Measurements from ENCODE around the gene PIK3IP1.
"Not testable (repeated sequence)": the region's sequence is repeated elsewhere in the genome, so short reads cannot be mapped to it uniquely, and the experiment has no call there.

PIK3IP1 gene

DNA sequence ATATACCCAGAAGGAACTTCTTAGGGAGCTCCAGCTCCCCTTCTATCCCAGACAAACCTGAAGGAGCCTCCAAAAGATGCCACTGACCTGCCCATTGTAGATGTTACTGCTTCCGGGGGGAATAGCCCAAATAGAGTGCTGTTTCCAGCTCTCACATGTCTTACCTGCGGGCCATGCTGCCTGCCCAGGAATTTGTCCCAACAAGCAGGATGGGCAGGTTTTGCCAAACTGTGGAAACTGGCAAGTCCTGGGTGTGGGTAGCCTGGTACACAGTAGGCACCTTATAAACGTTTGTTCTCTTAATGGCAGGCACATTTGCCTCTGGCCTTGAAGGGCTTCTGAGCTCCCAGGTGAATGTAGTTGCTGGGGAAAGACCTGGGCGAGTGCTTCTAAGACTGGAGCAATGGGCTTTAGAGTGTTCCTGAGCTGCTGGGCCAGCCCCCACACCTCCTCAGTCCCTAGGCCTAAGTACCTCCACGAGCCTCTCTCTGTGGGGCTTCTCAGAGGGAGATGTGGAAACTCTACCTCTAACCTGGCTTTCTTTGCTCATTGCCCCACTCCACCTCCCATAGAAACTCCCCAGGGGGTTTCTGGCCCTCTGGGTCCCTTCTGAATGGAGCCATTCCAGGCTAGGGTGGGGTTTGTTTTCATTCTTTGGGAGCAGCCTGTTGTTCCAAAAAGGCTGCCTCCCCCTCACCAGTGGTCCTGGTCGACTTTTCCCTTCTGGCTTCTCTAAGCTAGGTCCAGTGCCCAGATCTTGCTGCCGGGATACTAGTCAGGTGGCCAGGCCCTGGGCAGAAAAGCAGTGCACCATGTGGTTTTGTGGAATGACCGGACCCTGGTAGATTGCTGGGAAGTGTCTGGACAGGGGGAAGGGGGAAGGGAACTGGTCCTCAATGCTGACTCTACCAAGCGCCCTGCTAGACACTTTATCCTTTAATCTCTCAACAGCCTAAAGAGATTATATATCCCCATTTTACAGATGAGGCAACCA is 43.0 kb downstream of the PIK3IP1 start:
- no peak for DNase-seq

- peak; percentile 88 for DNase-seq
Observed at GRCh38 chr22:31248138-31248745, 44.0 kb downstream of the PIK3IP1 start.

- no peak for DNase-seq
Observed at GRCh38 chr22:31247726-31248125, 44.6 kb downstream of the PIK3IP1 start.

- no peak for DNase-seq
Observed at GRCh38 chr22:31246687-31247086, 45.6 kb downstream of the PIK3IP1 start.

- DNase-seq = not testable (repeated sequence)
Observed at GRCh38 chr22:31245998-31246397, 46.3 kb downstream of the PIK3IP1 start.

- DNase-seq = no peak
Observed at GRCh38 chr22:31244943-31245451, 47.3 kb downstream of the PIK3IP1 start.

- no peak for DNase-seq
Observed at GRCh38 chr22:31244046-31244942, 48.0 kb downstream of the PIK3IP1 start.

- DNase-seq = no peak
Observed at GRCh38 chr22:31243339-31244045, 48.8 kb downstream of the PIK3IP1 start.

DNA sequence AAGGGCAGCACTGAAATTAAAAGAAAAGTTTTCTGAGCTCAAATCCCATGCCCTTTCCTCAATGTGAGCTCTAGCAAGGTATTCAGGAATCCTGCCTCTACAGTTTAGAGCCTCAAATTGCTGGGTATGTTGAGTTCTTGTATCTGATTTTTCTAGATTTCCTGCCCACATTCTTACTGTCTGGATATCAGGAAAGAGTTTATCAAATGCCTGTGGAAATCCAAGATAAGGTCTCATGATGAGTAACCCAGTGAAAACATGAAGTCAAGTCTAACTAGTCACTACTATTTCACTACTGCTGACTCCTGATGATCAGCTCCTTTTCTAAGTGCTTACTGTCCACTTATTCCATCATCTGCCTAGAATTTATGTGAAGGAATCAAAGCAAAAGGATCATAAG is 50.4 kb downstream of the PIK3IP1 start:
- no peak for DNase-seq

GRCh38 chr22:31241200-31241599 is 51.1 kb downstream of the PIK3IP1 start:
- DNase-seq = no peak

GRCh38 chr22:31239771-31240370 is 52.4 kb downstream of the PIK3IP1 start:
- no peak for DNase-seq

DNA sequence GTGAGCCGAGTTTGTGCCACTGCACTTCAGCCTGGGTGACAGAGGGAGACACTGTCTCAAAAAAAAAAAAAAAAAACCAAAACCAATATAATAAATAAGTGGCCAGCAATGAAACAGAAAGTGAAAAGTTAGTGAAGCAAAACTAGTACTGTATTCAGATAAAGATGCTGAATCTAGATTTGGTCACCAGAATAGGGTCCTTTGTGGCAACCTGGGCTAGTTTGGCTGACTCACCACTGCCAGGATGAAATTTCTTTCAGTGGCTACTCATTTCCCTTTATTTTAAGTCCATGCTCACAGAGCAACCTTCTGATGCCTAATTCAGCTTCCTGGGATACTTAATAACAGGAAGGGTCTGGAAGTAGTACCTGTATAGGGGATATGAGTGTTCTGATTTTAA is 54.2 kb downstream of the PIK3IP1 start:
- no peak for DNase-seq

DNA sequence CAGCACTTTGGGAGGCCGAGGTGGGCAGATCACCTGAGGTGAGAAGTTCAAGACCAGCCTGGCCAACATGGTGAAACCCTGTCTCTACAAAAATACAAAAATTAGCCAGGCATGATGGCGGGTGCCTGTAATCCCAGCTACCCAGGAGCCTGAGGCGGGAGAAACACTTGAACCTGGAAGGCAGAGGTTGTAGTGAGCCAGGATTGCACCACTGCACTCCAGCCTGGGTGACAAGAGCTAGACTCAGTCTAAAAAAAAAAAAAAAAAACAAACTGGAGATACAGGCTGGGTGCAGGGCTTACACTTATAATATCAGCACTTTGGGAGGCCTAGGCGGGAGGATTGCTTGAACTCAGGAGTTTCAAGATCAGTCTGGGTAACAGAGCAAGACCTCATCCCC is 56.2 kb downstream of the PIK3IP1 start:
- DNase-seq = not testable (repeated sequence)

DNA sequence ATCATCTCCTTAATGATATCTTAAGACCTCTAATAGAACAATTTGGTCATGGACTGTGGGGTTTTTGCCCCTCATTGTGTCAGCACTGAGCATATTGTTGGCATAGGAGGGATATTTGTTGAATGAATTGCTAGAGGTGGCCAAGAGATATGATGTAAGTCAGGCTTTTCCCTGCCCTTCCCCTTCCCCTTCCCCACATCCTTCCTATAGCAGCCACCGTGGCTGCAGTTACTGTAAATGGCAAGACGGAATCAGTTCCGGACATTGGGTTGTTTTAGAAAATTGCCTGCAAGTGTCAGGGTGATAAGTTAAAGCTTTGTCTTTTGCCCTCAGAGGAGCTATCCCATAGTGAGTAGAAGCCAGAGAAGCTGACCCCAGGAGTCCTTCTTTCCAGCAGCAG is 57.2 kb downstream of the PIK3IP1 start:
- DNase-seq = no peak

DNA sequence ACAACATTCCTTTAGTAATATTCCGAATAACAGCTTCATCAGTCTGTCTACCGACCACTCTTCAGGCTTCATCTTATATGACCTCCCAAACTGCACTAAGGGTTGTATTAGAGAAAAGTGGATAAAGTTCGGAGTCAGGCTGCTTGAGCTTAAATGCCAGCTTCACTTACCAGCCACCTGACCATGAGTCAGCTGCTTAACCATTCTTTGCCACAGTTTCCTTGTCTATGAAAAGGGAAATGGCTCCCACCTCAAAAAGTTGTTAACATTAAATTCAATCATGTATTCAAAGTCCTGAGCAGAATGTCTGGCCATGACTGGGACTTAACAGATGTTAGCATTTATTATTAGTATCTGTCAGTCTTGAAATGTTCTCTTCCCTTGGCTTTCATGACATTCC is 59.3 kb downstream of the PIK3IP1 start:
- DNase-seq = no peak

Data from right hindlimb (tissue), 1 donor.